HL-60 (cell line): ENCODE measurements around the gene LDB2.

ENCODE experiments used
- CTCF ChIP-seq: IDR thresholded peaks from one replicate; pipeline ENCODE4 v1.5.1; 2011; ENCODE audit warnings: low read length, control low read depth, inconsistent platforms; ENCODE audit not compliant: insufficient read depth
- POLR2AphosphoS5 ChIP-seq: IDR thresholded peaks from 2 replicates; pipeline ENCODE4 v1.6.1; 2012; ENCODE audit warnings: low read depth

- no peak for TF ChIP-seq POLR2AphosphoS5
- TF ChIP-seq CTCF, result no peak
Measured at GRCh38 chr4:16466581-16466980, 431.9 kb downstream of the LDB2 start.
